IMR-90 (cell line): ENCODE data around the gene YAF2. TPM values are rescaled to one million over a fixed set of nuclear protein-coding genes. Genes with fewer than 3 reads are reported as not detected.

Experiments
- ATAC-seq: fragments of 200-7000 bp; cut with Tn5 transposase; 2 replicates; pipeline ENCODE4 v1.9.1; 2020; ENCODE audit warnings: low read depth, mild to moderate bottlenecking, moderate library complexity
- BruUV-seq: library from RNA; stranded (reverse); fragments of 400-500 nt; replicated peaks from 2 replicates; lab custom pipeline; 2021; lab: Mats Ljungman, UMichigan
- CTCF ChIA-PET: fragments of 300-600 bp; formaldehyde crosslinking; extraction: SDS; loops from one replicate; lab custom pipeline; 2021; ENCODE audit warnings: antibody characterized with exemption; lab: Yijun Ruan, JAX
- POLR2A ChIA-PET: fragments of 300-600 bp; sonication (Branson Sonifier 250); formaldehyde crosslinking; loops from one replicate; lab custom pipeline; 2022; ENCODE audit warnings: antibody characterized with exemption; ENCODE audit not compliant: unreplicated experiment; lab: Charles Lee
- DNase-seq: peaks from one replicate; pipeline ENCODE4 v3.0.0; 2013
- H2AFZ ChIP-seq: replicated peaks from 2 replicates; pipeline ENCODE3; 2013; ENCODE audit warnings: low read length, mild to moderate bottlenecking; ENCODE audit not compliant: poor library complexity
- H2AK5ac ChIP-seq: 2 replicates; pipeline ENCODE4 v1.6.1; 2013; ENCODE audit warnings: low read depth, low read length, inconsistent platforms
- H2AK9ac ChIP-seq: replicated peaks from 2 replicates; pipeline ENCODE3; 2013; ENCODE audit warnings: mild to moderate bottlenecking, low read depth, low read length, moderate library complexity; ENCODE audit not compliant: poor library complexity
- H2BK120ac ChIP-seq: 2 replicates; pipeline ENCODE4 v1.6.1; 2013; ENCODE audit warnings: low read depth, low read length, inconsistent platforms
- H2BK15ac ChIP-seq: 3 replicates; pipeline ENCODE4 v1.6.1; 2013; ENCODE audit warnings: low read depth, low read length, inconsistent platforms
- H2BK20ac ChIP-seq: 2 replicates; pipeline ENCODE4 v1.6.1; 2013; ENCODE audit warnings: low read depth, mild to moderate bottlenecking, inconsistent platforms, low read length, moderate library complexity
- H2BK5ac ChIP-seq: 2 replicates; pipeline ENCODE4 v1.6.1; 2013; ENCODE audit warnings: mild to moderate bottlenecking, low read depth, low read length, inconsistent platforms; ENCODE audit not compliant: poor library complexity, severe bottlenecking
- H3K14ac ChIP-seq: replicated peaks from 2 replicates; pipeline ENCODE4 v1.6.1; 2013; ENCODE audit warnings: low read depth, low read length, inconsistent platforms
- H3K18ac ChIP-seq: 2 replicates; pipeline ENCODE4 v1.6.1; 2013; ENCODE audit warnings: low read depth, low read length, control low read depth
- H3K23ac ChIP-seq: 2 replicates; pipeline ENCODE4 v1.6.1; 2013; ENCODE audit warnings: low read depth, low read length, inconsistent platforms
- H3K27ac ChIP-seq: 2 replicates; pipeline ENCODE4 v1.5.1; 2013; ENCODE audit warnings: mild to moderate bottlenecking, control low read depth, low read length; ENCODE audit not compliant: insufficient read depth
- H3K27me3 ChIP-seq: 2 replicates; pipeline ENCODE4 v1.6.1; 2013; ENCODE audit warnings: low read length; ENCODE audit not compliant: control insufficient read depth, insufficient read depth
- H3K36me3 ChIP-seq: 2 replicates; pipeline ENCODE4 v1.6.1; 2013; ENCODE audit warnings: low read length, mixed read lengths; ENCODE audit not compliant: control insufficient read depth, insufficient read depth
- H3K4ac ChIP-seq: 2 replicates; pipeline ENCODE4 v1.6.1; 2013; ENCODE audit warnings: low read depth, low read length, inconsistent platforms
- H3K4me1 ChIP-seq: 2 replicates; pipeline ENCODE4 v1.6.1; 2013; ENCODE audit warnings: low read length, mixed read lengths; ENCODE audit not compliant: control insufficient read depth, insufficient read depth
- H3K4me2 ChIP-seq: 2 replicates; pipeline ENCODE4 v1.6.1; 2013; ENCODE audit warnings: low read depth, mild to moderate bottlenecking, control low read depth, low read length, moderate library complexity
- H3K4me3 ChIP-seq: 2 replicates; pipeline ENCODE4 v1.5.1; 2013; ENCODE audit warnings: low read depth, mild to moderate bottlenecking, control low read depth, low read length, moderate library complexity; ENCODE audit not compliant: insufficient read depth
- H3K56ac ChIP-seq: 2 replicates; pipeline ENCODE4 v1.6.1; 2013; ENCODE audit warnings: low read length, inconsistent platforms; ENCODE audit not compliant: insufficient read depth; ENCODE audit errors: extremely low read depth
- H3K79me1 ChIP-seq, 2 experiments: 2 replicates each; pipeline ENCODE4 v1.6.1; 2013; ENCODE audit warnings: low read length in 2 of 2, inconsistent platforms in 1 of 2, low read depth in 1 of 2
- H3K9ac ChIP-seq: 2 replicates; pipeline ENCODE4 v1.6.1; 2013; ENCODE audit warnings: low read depth, low read length, control low read depth
- H3K9me1 ChIP-seq: 2 replicates; pipeline ENCODE4 v1.6.1; 2013; ENCODE audit warnings: low read length, inconsistent platforms; ENCODE audit not compliant: insufficient read depth
- H3K9me3 ChIP-seq: 2 replicates; pipeline ENCODE4 v1.6.1; 2013; ENCODE audit warnings: low read length; ENCODE audit not compliant: control insufficient read depth, insufficient read depth
- H4K20me1 ChIP-seq: 2 replicates; pipeline ENCODE4 v1.6.1; 2013; ENCODE audit warnings: low read length, inconsistent platforms; ENCODE audit not compliant: insufficient read depth
- H4K5ac ChIP-seq: 2 replicates; pipeline ENCODE4 v1.6.1; 2013; ENCODE audit warnings: mild to moderate bottlenecking, low read depth, low read length, control low read depth
- H4K8ac ChIP-seq, 2 experiments: 2 replicates each; pipeline ENCODE4 v1.6.1; 2013; ENCODE audit warnings: low read depth in 2 of 2, low read length in 2 of 2, control low read depth in 1 of 2, inconsistent platforms in 1 of 2
- H4K91ac ChIP-seq: 2 replicates; pipeline ENCODE4 v1.6.1; 2013; ENCODE audit warnings: low read depth, low read length, inconsistent platforms; ENCODE audit not compliant: insufficient read depth
- BHLHE40 ChIP-seq: fragments of 150-350 bp; IDR thresholded peaks from 2 replicates; pipeline ENCODE4 v1.6.1; 2016; ENCODE audit warnings: mild to moderate bottlenecking, low read depth, low read length
- CEBPB ChIP-seq: IDR thresholded peaks from 2 replicates; pipeline ENCODE4 v1.6.1; 2012; ENCODE audit warnings: low read depth, low read length, improper control_type of control experiment
- CHD1 ChIP-seq: IDR thresholded peaks from 2 replicates; pipeline ENCODE4 v1.6.1; 2012; ENCODE audit warnings: low read depth, low read length, improper control_type of control experiment
- FOS ChIP-seq: fragments of 150-350 bp; IDR thresholded peaks from 2 replicates; pipeline ENCODE4 v1.6.1; 2016; ENCODE audit warnings: low read depth, low read length
- MAFK ChIP-seq: IDR thresholded peaks from 2 replicates; pipeline ENCODE4 v1.6.1; 2012; ENCODE audit warnings: low read depth, low read length, improper control_type of control experiment
- MAZ ChIP-seq: IDR thresholded peaks from 2 replicates; pipeline ENCODE4 v1.6.1; 2012; ENCODE audit warnings: low read depth, mild to moderate bottlenecking, low read length, improper control_type of control experiment, moderate library complexity, borderline replicate concordance
- MXI1 ChIP-seq: IDR thresholded peaks from 2 replicates; pipeline ENCODE4 v1.6.1; 2012; ENCODE audit warnings: low read depth, mild to moderate bottlenecking, low read length, moderate library complexity, borderline replicate concordance
- NFE2L2 ChIP-seq: fragments of 150-350 bp; IDR thresholded peaks from 2 replicates; pipeline ENCODE4 v1.6.1; 2016; ENCODE audit warnings: low read depth, mild to moderate bottlenecking, low read length
- POLR2A ChIP-seq: IDR thresholded peaks from 2 replicates; pipeline ENCODE4 v1.6.1; 2012; ENCODE audit warnings: mild to moderate bottlenecking, low read depth, low read length
- RAD21 ChIP-seq: IDR thresholded peaks from 2 replicates; pipeline ENCODE4 v1.6.1; 2012; ENCODE audit warnings: low read length, improper control_type of control experiment
- RCOR1 ChIP-seq: IDR thresholded peaks from 2 replicates; pipeline ENCODE4 v1.6.1; 2012; ENCODE audit warnings: mild to moderate bottlenecking, low read length, improper control_type of control experiment; ENCODE audit not compliant: insufficient replicate concordance
- RFX5 ChIP-seq: IDR thresholded peaks from 2 replicates; pipeline ENCODE4 v1.8.0; 2012; ENCODE audit warnings: low read depth, mild to moderate bottlenecking, low read length, moderate library complexity
- SMC3 ChIP-seq: fragments of 150-350 bp; IDR thresholded peaks from 2 replicates; pipeline ENCODE4 v1.6.1; 2016; ENCODE audit warnings: low read depth, mild to moderate bottlenecking, antibody characterized with exemption, low read length, moderate library complexity
- WGBS, 2 experiments: methylation state at CpG; one replicate each; pipeline versions ENCODE4 v1.1.5 to v1.1.7; 2013; ENCODE audit warnings: missing lambda C conversion rate in 2 of 2; ENCODE audit not compliant: insufficient read length in 1 of 2; ENCODE audit errors: extremely low coverage in 2 of 2; 5-methylcytosine and 5-hydroxymethylcytosine counted together
- dilution Hi-C: fragments of 300-500 bp; cut with HindIII; formaldehyde crosslinking; loops from one replicate; pipeline ENCODE4 v1.14.3; 2018; ENCODE audit warnings: low sequenced_read_pairs; ENCODE audit not compliant: unreplicated experiment
- in situ Hi-C: fragments of 300-500 bp; cut with MboI; formaldehyde crosslinking; loops from 3 replicates; pipeline ENCODE4 v1.14.3; 2019; ENCODE audit warnings: low sequenced_read_pairs, inconsistent platforms, mixed read lengths
- intact Hi-C: fragments of 100-400 bp; cut with micrococcal nuclease; formaldehyde crosslinking; loops from 2 replicates; pipeline ENCODE4 v1.10.0; 2022
- polyA plus RNA-seq, 3 experiments: library from polyadenylated mRNA; depleted of rRNA; stranded (reverse); fragments of >200 nt; gene quantifications; 2 replicates each; pipeline ENCODE4 v1.2.3, GENCODE V29; 2012; ENCODE audit warnings: low replicate concordance in 1 of 3
- total RNA-seq: library from RNA; depleted of rRNA; stranded (reverse); fragments of >200 nt; gene quantifications from 2 replicates; pipeline ENCODE4 v1.2.3, GENCODE V29; 2012
- TF ChIP-seq, protein P1 (sequence below): conservative IDR thresholded peaks from 2 replicates; pipeline ENCODE4 v1.5.1; 2012; ENCODE audit warnings: mild to moderate bottlenecking, low read depth, low read length, improper control_type of control experiment
- TF ChIP-seq, protein P2 (sequence below): fragments of 150-350 bp; IDR thresholded peaks from 2 replicates; pipeline ENCODE4 v1.6.1; 2016; ENCODE audit warnings: low read depth, mild to moderate bottlenecking, low read length, moderate library complexity, borderline replicate concordance
- TF ChIP-seq, protein P3 (sequence below): fragments of 150-350 bp; IDR thresholded peaks from 2 replicates; pipeline ENCODE4 v1.6.1; 2017; ENCODE audit warnings: mild to moderate bottlenecking, antibody characterized with exemption, low read length, low read depth

Gene YAF2
- total and polyA plus RNA-seq, 2 of the 4 experiments (the other 2 are of a cell fraction) = 7.9 to 14.2 TPM

DNA sequence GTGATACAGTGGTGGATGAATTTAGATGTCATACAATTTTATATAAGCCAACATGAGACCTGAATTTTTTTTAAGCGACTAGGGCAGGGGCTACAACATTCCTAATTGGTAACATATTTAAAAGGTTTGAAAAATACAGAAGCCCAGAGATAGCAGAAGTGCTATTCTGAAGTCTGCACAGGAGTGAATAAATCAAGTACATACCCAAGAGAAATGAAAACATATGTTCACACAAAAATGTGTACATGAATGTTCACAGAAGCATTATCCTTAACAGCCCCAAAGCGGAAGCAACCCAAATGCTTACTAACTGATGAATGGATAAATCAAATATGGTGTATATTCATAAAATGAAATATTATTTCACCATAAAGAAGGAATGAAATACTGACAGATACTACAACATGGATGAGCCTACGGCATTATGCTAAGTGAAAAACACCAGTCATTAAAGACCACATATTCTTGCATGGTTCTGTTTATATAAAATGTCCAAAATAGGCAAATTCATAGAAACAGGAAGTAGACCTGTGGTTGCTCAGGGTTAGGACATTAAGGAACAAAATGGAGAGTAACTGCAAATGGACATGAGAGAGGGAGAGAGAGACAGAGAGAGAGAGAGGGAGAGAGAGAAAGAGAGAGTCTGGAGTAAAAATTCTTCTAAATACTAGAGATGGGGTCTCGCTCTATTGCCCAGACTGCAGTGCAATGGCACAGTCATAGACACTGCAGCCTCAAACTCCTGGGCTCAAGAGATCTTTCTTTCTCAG lies 65.4 kb downstream of the YAF2 start:
- Histone ChIP-seq H4K5ac (no peak overlapping the region), H3K18ac (no peak overlapping the region), H2BK15ac (no peak overlapping the region), H4K20me1 (no peaks in the 10 kb centered on the region), H2AK9ac (no peak overlapping the region), H3K27ac (no peak overlapping the region), H3K4ac (no peak overlapping the region), H3K9me3 (no peaks in the 10 kb centered on the region), H2BK120ac (no peak overlapping the region), H3K79me1 (peaks cover 24 to 28% of the 10 kb centered on the region in 2 experiments; a peak in 3 of 4 replicates), H3K36me3 (0 out of 2 replicates have a peak, but pooled peaks cover 2% of the 10 kb centered on the region), H4K8ac (no peak overlapping the region), H2BK5ac (no peak overlapping the region), H3K56ac (no peak overlapping the region), H2BK20ac (no peak overlapping the region), H2AFZ (no peak overlapping the region), H2AK5ac (no peak overlapping the region), H4K91ac (no peak overlapping the region), H3K9me1 (no peaks in the 10 kb centered on the region), H3K4me3 (no peak overlapping the region), H3K4me2 (no peak overlapping the region), H3K9ac (no peak overlapping the region), H3K4me1 (no peaks in the 10 kb centered on the region), H3K23ac (no peak overlapping the region), H3K14ac (no peak overlapping the region), H3K27me3 (no peaks in the 10 kb centered on the region)
- in situ Hi-C loops (no loop called here), dilution Hi-C loops (no loop called here), intact Hi-C loops (no loop called here)
- ChIA-PET POLR2A (no interaction called here), CTCF (no interaction called here)
- WGBS, 2 experiments = no CpG with 5 or more reads among the region's 4 CpGs
- TF ChIP-seq POLR2A = no peak
- TF ChIP-seq MAZ = no peak
- no peak for TF ChIP-seq MAFK
- TF ChIP-seq FOS = no peak
- TF ChIP-seq, protein P1, sequence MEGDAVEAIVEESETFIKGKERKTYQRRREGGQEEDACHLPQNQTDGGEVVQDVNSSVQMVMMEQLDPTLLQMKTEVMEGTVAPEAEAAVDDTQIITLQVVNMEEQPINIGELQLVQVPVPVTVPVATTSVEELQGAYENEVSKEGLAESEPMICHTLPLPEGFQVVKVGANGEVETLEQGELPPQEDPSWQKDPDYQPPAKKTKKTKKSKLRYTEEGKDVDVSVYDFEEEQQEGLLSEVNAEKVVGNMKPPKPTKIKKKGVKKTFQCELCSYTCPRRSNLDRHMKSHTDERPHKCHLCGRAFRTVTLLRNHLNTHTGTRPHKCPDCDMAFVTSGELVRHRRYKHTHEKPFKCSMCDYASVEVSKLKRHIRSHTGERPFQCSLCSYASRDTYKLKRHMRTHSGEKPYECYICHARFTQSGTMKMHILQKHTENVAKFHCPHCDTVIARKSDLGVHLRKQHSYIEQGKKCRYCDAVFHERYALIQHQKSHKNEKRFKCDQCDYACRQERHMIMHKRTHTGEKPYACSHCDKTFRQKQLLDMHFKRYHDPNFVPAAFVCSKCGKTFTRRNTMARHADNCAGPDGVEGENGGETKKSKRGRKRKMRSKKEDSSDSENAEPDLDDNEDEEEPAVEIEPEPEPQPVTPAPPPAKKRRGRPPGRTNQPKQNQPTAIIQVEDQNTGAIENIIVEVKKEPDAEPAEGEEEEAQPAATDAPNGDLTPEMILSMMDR = no peak
- TF ChIP-seq RAD21 = no peak
- TF ChIP-seq RCOR1 = no peak
- TF ChIP-seq MXI1 = no peak
- TF ChIP-seq NFE2L2 = no peak
- no peak for TF ChIP-seq SMC3
- no peak for TF ChIP-seq RFX5
- TF ChIP-seq, protein P2, sequence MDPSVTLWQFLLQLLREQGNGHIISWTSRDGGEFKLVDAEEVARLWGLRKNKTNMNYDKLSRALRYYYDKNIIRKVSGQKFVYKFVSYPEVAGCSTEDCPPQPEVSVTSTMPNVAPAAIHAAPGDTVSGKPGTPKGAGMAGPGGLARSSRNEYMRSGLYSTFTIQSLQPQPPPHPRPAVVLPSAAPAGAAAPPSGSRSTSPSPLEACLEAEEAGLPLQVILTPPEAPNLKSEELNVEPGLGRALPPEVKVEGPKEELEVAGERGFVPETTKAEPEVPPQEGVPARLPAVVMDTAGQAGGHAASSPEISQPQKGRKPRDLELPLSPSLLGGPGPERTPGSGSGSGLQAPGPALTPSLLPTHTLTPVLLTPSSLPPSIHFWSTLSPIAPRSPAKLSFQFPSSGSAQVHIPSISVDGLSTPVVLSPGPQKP = no peak
- no peak for TF ChIP-seq CEBPB
- no peak for TF ChIP-seq BHLHE40
- TF ChIP-seq CHD1 = no peak
- TF ChIP-seq, protein P3, sequence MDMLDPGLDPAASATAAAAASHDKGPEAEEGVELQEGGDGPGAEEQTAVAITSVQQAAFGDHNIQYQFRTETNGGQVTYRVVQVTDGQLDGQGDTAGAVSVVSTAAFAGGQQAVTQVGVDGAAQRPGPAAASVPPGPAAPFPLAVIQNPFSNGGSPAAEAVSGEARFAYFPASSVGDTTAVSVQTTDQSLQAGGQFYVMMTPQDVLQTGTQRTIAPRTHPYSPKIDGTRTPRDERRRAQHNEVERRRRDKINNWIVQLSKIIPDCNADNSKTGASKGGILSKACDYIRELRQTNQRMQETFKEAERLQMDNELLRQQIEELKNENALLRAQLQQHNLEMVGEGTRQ = no peak
- ATAC-seq = no peak
- DNase-seq = no peak
- no TSS peak for BruUV-seq
